Muscle layer of duodenum (tissue), 2 donors: ENCODE results near the gene LCA5.
"Not testable (repeated sequence)": the region's sequence is repeated elsewhere in the genome, so short reads cannot be mapped to it uniquely, and the experiment has no call there.

ENCODE experiments used
- H3K27ac ChIP-seq: one replicate; pipeline ENCODE4 v1.7.0; 2013; ENCODE audit warnings: mild to moderate bottlenecking, low read length
- H3K27me3 ChIP-seq: one replicate; pipeline ENCODE4 v1.7.0; 2013; ENCODE audit warnings: low read depth, mild to moderate bottlenecking, control low read depth, low read length
- H3K36me3 ChIP-seq, 2 donors: one replicate each; pipeline ENCODE4 v1.7.0; 2013; ENCODE audit warnings: low read length in 2 of 2, control low read depth in 1 of 2, mild to moderate bottlenecking in 1 of 2; ENCODE audit not compliant: insufficient read depth in 2 of 2, control insufficient read depth in 1 of 2
- H3K4me1 ChIP-seq, 2 donors: one replicate each; pipeline ENCODE4 v1.7.0; 2013; ENCODE audit warnings: low read length in 2 of 2, mild to moderate bottlenecking in 2 of 2, control low read depth in 1 of 2, moderate library complexity in 1 of 2; ENCODE audit not compliant: insufficient read depth in 2 of 2, control insufficient read depth in 1 of 2
- H3K4me3 ChIP-seq, 2 donors: one replicate each; pipeline ENCODE4 v1.7.0; 2013; ENCODE audit warnings: low read length in 2 of 2, low read depth in 1 of 2, mild to moderate bottlenecking in 1 of 2
- H3K9me3 ChIP-seq, 2 donors: one replicate each; pipeline ENCODE4 v1.7.0; 2013; ENCODE audit warnings: low read length in 2 of 2, control low read depth in 1 of 2, mild to moderate bottlenecking in 1 of 2; ENCODE audit not compliant: control insufficient read depth in 1 of 2
- donor health status: healthy.

Gene LCA5

GRCh38 chr6:79463621-79464050 is 73.6 kb downstream of the LCA5 start:
- no peaks in the 10 kb centered on the region for H3K4me1 ChIP-seq
- H3K27me3 ChIP-seq: no peaks in the 10 kb centered on the region
- H3K4me3 ChIP-seq: no peak overlapping the region
- H3K36me3 ChIP-seq: no peaks in the 10 kb centered on the region
- no peaks in the 10 kb centered on the region for H3K9me3 ChIP-seq
- no peak overlapping the region for H3K27ac ChIP-seq

- Histone ChIP-seq H3K36me3 (no peaks in the 10 kb centered on the region), H3K4me3 (no peak overlapping the region), H3K9me3 (peaks cover 0 to 2% of the 10 kb centered on the region in 2 donors), H3K4me1 (no peaks in the 10 kb centered on the region), H3K27me3 (no peaks in the 10 kb centered on the region), H3K27ac (no peak overlapping the region)
Observed at GRCh38 chr6:79461205-79461604, 76.0 kb downstream of the LCA5 start.

- Histone ChIP-seq H3K27me3 (no peaks in the 10 kb centered on the region), H3K9me3 (peaks cover 0 to 2% of the 10 kb centered on the region in 2 donors), H3K4me1 (no peaks in the 10 kb centered on the region), H3K4me3 (no peak overlapping the region), H3K36me3 (no peaks in the 10 kb centered on the region), H3K27ac (no peak overlapping the region)
Observed at GRCh38 chr6:79455446-79455845, 81.8 kb downstream of the LCA5 start.

GRCh38 chr6:79453558-79454042 is 83.6 kb downstream of the LCA5 start:
- H3K9me3 ChIP-seq: peaks cover 0 to 2% of the 10 kb centered on the region in 2 donors
- H3K27ac ChIP-seq: no peak overlapping the region
- H3K4me3 ChIP-seq: no peak overlapping the region
- H3K36me3 ChIP-seq: no peaks in the 10 kb centered on the region
- H3K27me3 ChIP-seq: no peaks in the 10 kb centered on the region
- no peaks in the 10 kb centered on the region for H3K4me1 ChIP-seq

DNA sequence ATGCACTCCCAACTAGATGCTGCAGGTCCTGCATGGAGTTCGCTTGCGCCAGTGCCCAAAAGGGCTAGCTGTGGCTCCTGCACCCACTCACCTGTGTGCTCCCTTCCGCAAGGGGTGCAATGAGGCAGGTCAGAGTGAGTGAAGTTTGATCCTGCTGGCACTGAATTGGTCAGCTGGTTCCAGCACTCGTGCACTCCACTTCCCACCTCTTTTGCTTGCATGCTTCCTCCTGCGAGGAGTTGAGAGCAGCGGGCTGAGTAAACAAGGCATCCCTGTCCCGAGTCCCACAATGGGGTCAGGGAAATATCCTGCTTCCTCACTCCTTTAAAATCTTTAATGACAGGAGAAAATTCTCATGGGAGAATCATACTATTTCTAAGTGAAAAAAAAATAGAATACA is 86.2 kb downstream of the LCA5 start:
- H3K27ac ChIP-seq: no peak overlapping the region
- H3K36me3 ChIP-seq: no peaks in the 10 kb centered on the region
- no peaks in the 10 kb centered on the region for H3K27me3 ChIP-seq
- no peaks in the 10 kb centered on the region for H3K4me1 ChIP-seq
- no peaks in the 10 kb centered on the region for H3K9me3 ChIP-seq
- no peak overlapping the region for H3K4me3 ChIP-seq

DNA sequence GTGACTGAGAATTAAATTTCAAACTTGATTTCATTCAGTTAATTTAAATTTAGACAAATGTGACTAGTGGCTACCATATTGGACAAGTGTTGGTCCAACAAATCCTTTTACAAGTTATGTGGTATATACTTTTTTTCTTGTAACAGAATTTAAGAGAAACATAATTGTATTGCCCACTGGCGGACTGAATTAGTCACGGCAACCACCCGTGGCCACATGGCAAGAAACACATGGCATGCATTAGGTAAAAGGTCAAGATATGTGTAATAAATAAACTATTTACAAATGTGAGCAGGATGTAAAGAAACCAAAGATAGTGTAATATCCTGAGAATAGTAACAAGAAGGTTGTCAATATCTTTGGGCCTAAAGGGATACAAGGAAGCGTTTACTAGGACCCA is 91.2 kb downstream of the LCA5 start:
- Histone ChIP-seq H3K27ac (no peak overlapping the region), H3K36me3 (no peaks in the 10 kb centered on the region), H3K4me1 (peaks cover 0 to under 1% of the 10 kb centered on the region in 2 donors), H3K27me3 (no peaks in the 10 kb centered on the region), H3K9me3 (peaks cover 0 to 6% of the 10 kb centered on the region in 2 donors), H3K4me3 (no peak overlapping the region)

GRCh38 chr6:79443876-79444275 is 93.4 kb downstream of the LCA5 start:
- H3K36me3 ChIP-seq, H3K27me3 ChIP-seq, H3K4me3 ChIP-seq, H3K9me3 ChIP-seq, H3K27ac ChIP-seq, H3K4me1 ChIP-seq: not testable (repeated sequence)

- no peak overlapping the region for H3K27ac ChIP-seq
- H3K4me1 ChIP-seq: peaks cover 0 to 5% of the 10 kb centered on the region in 2 donors
- H3K27me3 ChIP-seq: no peaks in the 10 kb centered on the region
- peaks cover 0 to 6% of the 10 kb centered on the region in 2 donors for H3K9me3 ChIP-seq
- H3K4me3 ChIP-seq: no peak overlapping the region
- H3K36me3 ChIP-seq: no peaks in the 10 kb centered on the region
Observed at GRCh38 chr6:79441192-79441591, 96.0 kb downstream of the LCA5 start.

- H3K4me3 ChIP-seq: no peak overlapping the region
- peaks cover 0 to 5% of the 10 kb centered on the region in 2 donors for H3K4me1 ChIP-seq
- H3K36me3 ChIP-seq: no peaks in the 10 kb centered on the region
- H3K27ac ChIP-seq: no peak overlapping the region
- peaks cover 0 to 6% of the 10 kb centered on the region in 2 donors for H3K9me3 ChIP-seq
- H3K27me3 ChIP-seq: no peaks in the 10 kb centered on the region
Observed at GRCh38 chr6:79440598-79440997, 96.6 kb downstream of the LCA5 start.

- H3K27ac ChIP-seq: no peak overlapping the region
- no peaks in the 10 kb centered on the region for H3K36me3 ChIP-seq
- H3K27me3 ChIP-seq: no peaks in the 10 kb centered on the region
- H3K4me3 ChIP-seq: no peak overlapping the region
- H3K4me1 ChIP-seq: peaks cover 0 to 5% of the 10 kb centered on the region in 2 donors
- H3K9me3 ChIP-seq: peaks cover 0 to 6% of the 10 kb centered on the region in 2 donors
Observed at GRCh38 chr6:79438030-79438429, 99.2 kb downstream of the LCA5 start.

- Histone ChIP-seq H3K27me3 (no peaks in the 10 kb centered on the region), H3K4me3 (no peak overlapping the region), H3K36me3 (no peaks in the 10 kb centered on the region), H3K4me1 (peaks cover 0 to 5% of the 10 kb centered on the region in 2 donors), H3K27ac (no peak overlapping the region), H3K9me3 (peaks cover 0 to 3% of the 10 kb centered on the region in 2 donors)
Observed at GRCh38 chr6:79436241-79436640, 101.0 kb downstream of the LCA5 start.

DNA sequence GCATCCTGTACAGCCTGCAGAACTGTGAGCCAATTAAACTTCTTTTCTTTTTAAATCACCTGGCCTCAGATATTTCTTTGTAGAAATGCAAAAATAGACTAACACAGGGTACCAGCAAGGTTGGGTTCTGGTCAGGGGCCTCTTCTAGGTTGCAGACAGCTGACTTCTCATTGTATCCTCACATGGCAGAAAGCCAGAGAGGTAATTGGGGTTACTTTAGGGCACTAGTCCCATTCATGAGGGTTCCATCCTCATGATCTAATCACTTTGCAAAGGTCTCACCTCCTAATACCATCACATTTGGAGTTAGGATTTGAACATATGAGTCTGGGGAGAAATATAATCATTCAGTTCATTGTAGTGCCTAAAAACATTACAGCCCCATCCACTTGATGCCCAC is 101.5 kb downstream of the LCA5 start:
- Histone ChIP-seq H3K27me3 (no peaks in the 10 kb centered on the region), H3K27ac (no peak overlapping the region), H3K36me3 (no peaks in the 10 kb centered on the region), H3K4me3 (no peak overlapping the region), H3K9me3 (no peaks in the 10 kb centered on the region), H3K4me1 (peaks cover 0 to 2% of the 10 kb centered on the region in 2 donors)
